Brain microvascular endothelial cell (primary cell): ENCODE results near the gene FBRSL1.

ENCODE experiments used
- DNase-seq: peaks from one replicate; pipeline ENCODE4 v3.0.0-alpha.2; 2020
- H3K27ac ChIP-seq: fragments of 250-450 bp; sonication (Bioruptor Pico); 2 replicates; pipeline ENCODE4 v1.5.1; 2020; ENCODE audit warnings: mild to moderate bottlenecking, moderate library complexity
- H3K27me3 ChIP-seq: fragments of 250-450 bp; sonication (Bioruptor Pico); replicated peaks from 2 replicates; pipeline ENCODE4 v1.5.1; 2020; ENCODE audit warnings: mild to moderate bottlenecking
- H3K36me3 ChIP-seq: fragments of 250-450 bp; sonication (Bioruptor Pico); replicated peaks from 2 replicates; pipeline ENCODE4 v1.5.1; 2020; ENCODE audit warnings: mild to moderate bottlenecking
- H3K4me3 ChIP-seq: 2 replicates; pipeline ENCODE4 v1.5.1; 2011; ENCODE audit warnings: low read depth, mild to moderate bottlenecking, control low read depth, low read length, moderate library complexity
- CTCF ChIP-seq: IDR thresholded peaks from 2 replicates; pipeline ENCODE4 v1.5.1; 2011; ENCODE audit warnings: low read depth, mild to moderate bottlenecking, moderate library complexity, low read length, control low read depth, inconsistent platforms; ENCODE audit errors: missing control alignments
- in situ Hi-C: cut with HindIII; loops from 2 replicates; pipeline ENCODE4 v1.10.0; 2017; ENCODE audit warnings: low sequenced_read_pairs, low pct_ligation_motif_present

The FBRSL1 gene

GRCh38 chr12:132525833-132526455, 36.0 kb downstream of the FBRSL1 start:
- Histone ChIP-seq H3K4me3 (no peak overlapping the region), H3K27me3 (no peaks in the 10 kb centered on the region), H3K27ac (no peak overlapping the region), H3K36me3 (no peaks in the 10 kb centered on the region)
- in situ Hi-C loops, result no loop called here
- no peak for TF ChIP-seq CTCF
- no peak for DNase-seq

DNA sequence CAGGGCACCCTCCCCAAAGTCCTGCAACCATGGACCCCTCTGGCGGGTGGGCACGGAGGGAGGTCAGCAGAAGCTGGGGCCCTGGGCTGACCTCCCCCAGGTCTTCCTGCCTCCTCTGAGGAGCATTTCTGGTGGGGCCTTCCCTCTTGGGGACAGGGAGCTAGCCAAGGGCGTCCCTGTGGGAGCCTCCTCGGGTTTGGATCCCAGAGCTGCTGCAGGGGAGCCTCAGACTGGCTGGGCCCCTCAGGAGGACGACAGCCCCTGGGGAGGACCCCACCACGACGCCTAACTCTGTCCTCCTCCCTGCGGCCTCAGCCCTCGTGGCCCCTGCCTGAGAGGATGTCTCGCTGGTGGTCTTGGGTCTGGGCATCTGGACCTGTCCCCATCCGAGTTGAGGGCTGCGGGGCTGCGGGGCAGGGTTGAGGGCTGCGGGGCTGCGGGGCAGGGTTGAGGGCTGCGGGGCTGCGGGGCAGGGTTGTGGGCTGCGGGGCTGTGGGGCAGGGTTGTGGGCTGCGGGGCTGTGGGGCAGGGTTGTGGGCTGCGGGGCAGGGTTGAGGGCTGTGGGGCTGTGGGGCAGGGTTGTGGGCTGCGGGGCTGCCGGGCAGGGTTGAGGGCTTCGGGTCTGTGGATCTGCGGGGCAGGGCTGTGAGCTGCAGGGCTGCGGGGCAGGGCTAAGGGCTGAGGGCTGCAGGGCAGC, 37.4 kb downstream of the FBRSL1 start:
- in situ Hi-C loops, result no loop called here

DNA sequence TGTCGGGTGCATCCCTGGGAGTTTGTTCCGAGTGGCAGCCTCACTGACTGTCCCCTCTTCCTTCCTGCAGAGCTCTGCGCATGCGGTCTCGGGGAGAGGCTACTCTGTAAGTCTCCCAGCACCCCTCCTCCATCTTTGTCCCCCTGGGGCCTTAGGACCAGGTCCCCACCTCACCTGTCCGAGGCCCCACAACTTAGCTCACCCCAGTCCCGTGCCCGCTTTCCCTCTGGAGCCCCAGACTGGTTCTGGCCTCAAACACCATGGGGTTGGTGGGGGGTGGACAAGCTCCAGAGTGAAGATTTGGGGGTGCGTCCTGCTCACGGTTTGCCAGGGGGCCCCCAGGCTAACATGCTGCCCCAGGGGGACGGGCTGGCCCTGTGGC, 37.9 kb downstream of the FBRSL1 start:
- no peak for TF ChIP-seq CTCF
- Histone ChIP-seq H3K27me3 (no peaks in the 10 kb centered on the region), H3K4me3 (no peak overlapping the region), H3K36me3 (no peaks in the 10 kb centered on the region), H3K27ac (no peak overlapping the region)
- in situ Hi-C loops, result no loop called here
- DNase-seq, result no peak

More for the DNA sequence above, 37.4 kb downstream of the FBRSL1 start:
- H3K4me3 ChIP-seq, result no peak overlapping the region
- TF ChIP-seq CTCF, result no peak
- no peaks in the 10 kb centered on the region for H3K27me3 ChIP-seq
- DNase-seq, result no peak
- H3K36me3 ChIP-seq, result no peaks in the 10 kb centered on the region
- no peak overlapping the region for H3K27ac ChIP-seq

- no peak overlapping the region for H3K4me3 ChIP-seq
- TF ChIP-seq CTCF, result no peak
- no peak overlapping the region for H3K27ac ChIP-seq
- H3K27me3 ChIP-seq, result no peaks in the 10 kb centered on the region
- DNase-seq, result no peak
- in situ Hi-C loops, result no loop called here
- H3K36me3 ChIP-seq, result no peaks in the 10 kb centered on the region
Observed at GRCh38 chr12:132528564-132529106, 38.7 kb downstream of the FBRSL1 start.

DNA sequence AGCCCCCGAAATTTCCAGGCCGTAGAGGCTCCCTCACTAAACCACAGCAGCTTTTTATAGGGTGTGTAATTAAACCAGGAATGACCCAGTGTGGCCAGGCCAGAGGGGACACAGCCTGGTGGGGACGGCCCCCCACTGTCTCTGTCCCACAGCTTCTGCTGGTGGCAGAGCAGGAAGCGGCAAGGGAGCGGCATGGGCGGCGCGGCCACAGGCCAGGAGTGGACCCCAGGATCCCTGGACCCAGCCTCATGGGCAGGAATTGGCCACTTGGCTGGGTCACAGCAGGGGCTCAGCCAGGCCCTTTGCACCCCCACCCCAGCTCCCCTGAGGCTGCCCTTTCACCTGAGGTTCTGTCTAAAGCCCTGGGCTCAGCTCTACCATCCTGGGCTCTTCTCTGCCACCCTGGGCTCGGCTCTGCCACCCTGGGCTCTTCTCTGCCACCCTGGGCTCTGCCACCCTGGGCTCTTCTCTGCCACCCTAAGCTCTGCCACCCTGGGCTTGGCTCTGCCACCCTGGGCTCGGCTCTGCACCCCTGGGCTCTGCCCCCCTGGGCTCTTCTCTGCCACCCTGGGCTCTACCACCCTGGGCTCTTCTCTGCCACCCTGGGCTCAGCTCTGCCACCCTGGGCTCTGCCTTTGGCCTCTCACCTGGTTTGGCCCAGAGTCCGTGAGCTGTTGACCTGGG, 39.3 kb downstream of the FBRSL1 start:
- no peak overlapping the region for H3K4me3 ChIP-seq
- no peaks in the 10 kb centered on the region for H3K36me3 ChIP-seq
- in situ Hi-C loops, result no loop called here

More for the DNA sequence above, 39.3 kb downstream of the FBRSL1 start:
- DNase-seq, result no peak
- H3K27me3 ChIP-seq, result no peaks in the 10 kb centered on the region
- H3K27ac ChIP-seq, result no peak overlapping the region
- TF ChIP-seq CTCF, result no peak
